Measurements from ENCODE around the gene ZFYVE16. TPM values are rescaled to one million over a fixed set of nuclear protein-coding genes. Genes with fewer than 3 reads are reported as not detected.
"Not testable (repeated sequence)": the region's sequence is repeated elsewhere in the genome, so short reads cannot be mapped to it uniquely, and the experiment has no call there.

ZFYVE16 gene
- total RNA-seq, 4 donors from 2014 or later, result 16.8 to 40.7 (median 22.8) TPM

GRCh38 chr5:80492741-80493140, 84.9 kb downstream of the ZFYVE16 start:
- intact Hi-C loops (cut with DNase I), result no loop called here
- TF ChIP-seq POLR2A (IDR thresholded peaks at IDR 0.05; ENCODE audit: low read depth), result no peak
- TF ChIP-seq POLR2AphosphoS5 (IDR thresholded peaks at IDR 0.05), result no peak
- TF ChIP-seq CTCF (IDR thresholded peaks at IDR 0.05), result no peak
- no peak for TF ChIP-seq EP300 (IDR thresholded peaks at IDR 0.05)
- WGBS, result 97% methylated on average over 3 of the region's 3 CpGs
- no peak for DNase-seq (ENCODE audit: extremely low spot score)
- Histone ChIP-seq H3K4me3 (no peak overlapping the region), H3K36me3 (no peaks in the 10 kb centered on the region), H3K4me1 (peaks cover 0 to 4% (median 2%) of the 10 kb centered on the region in 4 donors), H3K9me3 (no peaks in the 10 kb centered on the region), H3K27me3 (no peaks in the 10 kb centered on the region), H3K27ac (replicated peaks in 1 of 4) (no peak overlapping the region)

- H3K4me1 ChIP-seq; H3K27ac ChIP-seq (replicated peaks in 1 of 4); H3K36me3 ChIP-seq; H3K9me3 ChIP-seq; H3K4me3 ChIP-seq; H3K27me3 ChIP-seq; DNase-seq (ENCODE audit: extremely low spot score); intact Hi-C loops (cut with DNase I): not testable (repeated sequence)
- WGBS, result 81% methylated on average over 7 of the region's 7 CpGs
Observed at GRCh38 chr5:80493443-80493842, 85.6 kb downstream of the ZFYVE16 start.

- H3K27me3 ChIP-seq, result no peaks in the 10 kb centered on the region
- no peak for DNase-seq (ENCODE audit: extremely low spot score)
- H3K9me3 ChIP-seq, result no peaks in the 10 kb centered on the region
- WGBS, result 96% methylated on average over 2 of the region's 2 CpGs
- no peak for TF ChIP-seq CTCF (IDR thresholded peaks at IDR 0.05)
- TF ChIP-seq POLR2AphosphoS5 (IDR thresholded peaks at IDR 0.05), result no peak
- no peak for TF ChIP-seq EP300 (IDR thresholded peaks at IDR 0.05)
- TF ChIP-seq POLR2A (IDR thresholded peaks at IDR 0.05; ENCODE audit: low read depth), result no peak
- intact Hi-C loops (cut with DNase I), result no loop called here
- no peaks in the 10 kb centered on the region for H3K36me3 ChIP-seq
- no peak overlapping the region for H3K4me3 ChIP-seq
- H3K27ac ChIP-seq (replicated peaks in 1 of 4), result no peak overlapping the region
- no peaks in the 10 kb centered on the region for H3K4me1 ChIP-seq
Observed at GRCh38 chr5:80495891-80496290, 88.0 kb downstream of the ZFYVE16 start.

GRCh38 chr5:80502800-80503199, 94.9 kb downstream of the ZFYVE16 start:
- WGBS, result 91% methylated on average over 2 of the region's 2 CpGs
- H3K27ac ChIP-seq (replicated peaks in 1 of 4), result no peak overlapping the region
- no peaks in the 10 kb centered on the region for H3K4me1 ChIP-seq
- no peaks in the 10 kb centered on the region for H3K36me3 ChIP-seq
- DNase-seq (ENCODE audit: extremely low spot score), result no peak
- no peaks in the 10 kb centered on the region for H3K27me3 ChIP-seq
- no peak overlapping the region for H3K4me3 ChIP-seq
- intact Hi-C loops (cut with DNase I), result no loop called here
- no peaks in the 10 kb centered on the region for H3K9me3 ChIP-seq
- TF ChIP-seq POLR2AphosphoS5 (IDR thresholded peaks at IDR 0.05) (no peak), CTCF (IDR thresholded peaks at IDR 0.05) (no peak), EP300 (IDR thresholded peaks at IDR 0.05) (no peak), POLR2A (IDR thresholded peaks at IDR 0.05; ENCODE audit: low read depth) (no peak)

- Histone ChIP-seq H3K9me3 (no peaks in the 10 kb centered on the region), H3K36me3 (no peaks in the 10 kb centered on the region), H3K4me1 (no peaks in the 10 kb centered on the region), H3K4me3 (no peak overlapping the region), H3K27me3 (no peaks in the 10 kb centered on the region), H3K27ac (replicated peaks in 1 of 4) (no peak overlapping the region)
- intact Hi-C loops (cut with DNase I), result no loop called here
- WGBS, result 77% methylated on average over 1 of the region's 1 CpG
- DNase-seq (ENCODE audit: extremely low spot score), result no peak
- TF ChIP-seq CTCF (IDR thresholded peaks at IDR 0.05) (no peak), EP300 (IDR thresholded peaks at IDR 0.05) (no peak), POLR2A (IDR thresholded peaks at IDR 0.05; ENCODE audit: low read depth) (no peak), POLR2AphosphoS5 (IDR thresholded peaks at IDR 0.05) (no peak)
Observed at GRCh38 chr5:80503641-80504040, 95.8 kb downstream of the ZFYVE16 start.
